Stomach smooth muscle (tissue), 2 donors: ENCODE data around the gene UST.

ENCODE experiments used
- H3K27ac ChIP-seq: one replicate; pipeline ENCODE4 v1.7.0; 2013; ENCODE audit warnings: mild to moderate bottlenecking, low read length, inconsistent platforms
- H3K27me3 ChIP-seq, 2 donors: one replicate each; pipeline ENCODE4 v1.7.0; 2013; ENCODE audit warnings: low read length in 2 of 2; ENCODE audit not compliant: insufficient read depth in 2 of 2, control insufficient read depth in 1 of 2
- H3K36me3 ChIP-seq, 2 donors: one replicate each; pipeline ENCODE4 v1.7.0; 2013; ENCODE audit warnings: low read length in 2 of 2; ENCODE audit not compliant: control insufficient read depth in 2 of 2, insufficient read depth in 2 of 2
- H3K4me1 ChIP-seq: one replicate; pipeline ENCODE4 v1.7.0; 2013; ENCODE audit warnings: low read length; ENCODE audit not compliant: control insufficient read depth, insufficient read depth
- H3K4me3 ChIP-seq, 2 donors: one replicate each; pipeline ENCODE4 v1.7.0; 2013; ENCODE audit warnings: low read length in 2 of 2
- H3K9ac ChIP-seq, 2 donors: one replicate each; pipeline ENCODE4 v1.7.0; 2013; ENCODE audit warnings: low read length in 2 of 2, mild to moderate bottlenecking in 1 of 2
- H3K9me3 ChIP-seq, 2 donors: one replicate each; pipeline ENCODE4 v1.7.0; 2013; ENCODE audit warnings: low read length in 2 of 2; ENCODE audit not compliant: control insufficient read depth in 2 of 2
- donor health status: healthy.
- donor health status: Pancreatic carcinoma.

Gene UST

GRCh38 chr6:148964467-148964866, 217.6 kb downstream of the UST start:
- H3K4me3 ChIP-seq = no peak overlapping the region
- H3K36me3 ChIP-seq = peaks cover 2 to 5% of the 10 kb centered on the region in 2 donors

GRCh38 chr6:148965287-148965686, 218.5 kb downstream of the UST start:
- Histone ChIP-seq H3K4me1 (peaks cover 12% of the 10 kb centered on the region), H3K36me3 (peaks cover 0 to 5% of the 10 kb centered on the region in 2 donors), H3K27me3 (no peaks in the 10 kb centered on the region), H3K9me3 (no peaks in the 10 kb centered on the region), H3K4me3 (no peak overlapping the region), H3K27ac (no peak overlapping the region), H3K9ac (no peak overlapping the region)

More at GRCh38 chr6:148964467-148964866, 217.6 kb downstream of the UST start:
- Histone ChIP-seq H3K27me3 (no peaks in the 10 kb centered on the region), H3K27ac (no peak overlapping the region), H3K4me1 (peaks cover 12% of the 10 kb centered on the region), H3K9me3 (no peaks in the 10 kb centered on the region), H3K9ac (no peak overlapping the region)

- no peak overlapping the region for H3K27ac ChIP-seq
These were observed 220.2 kb downstream of the UST start for GRCh38 chr6:148967011-148967520.

GRCh38 chr6:148967541-148967956, 220.7 kb downstream of the UST start:
- no peak overlapping the region for H3K9ac ChIP-seq

More at GRCh38 chr6:148967011-148967520, 220.2 kb downstream of the UST start:
- Histone ChIP-seq H3K4me3 (no peak overlapping the region), H3K9me3 (no peaks in the 10 kb centered on the region), H3K27me3 (no peaks in the 10 kb centered on the region), H3K9ac (no peak overlapping the region), H3K36me3 (peaks cover 0 to 5% of the 10 kb centered on the region in 2 donors), H3K4me1 (peaks cover 12% of the 10 kb centered on the region)

GRCh38 chr6:148968771-148969602, 222.2 kb downstream of the UST start:
- no peaks in the 10 kb centered on the region for H3K27me3 ChIP-seq
- H3K4me3 ChIP-seq = no peak overlapping the region
- no peak overlapping the region for H3K27ac ChIP-seq
- peaks cover 12% of the 10 kb centered on the region for H3K4me1 ChIP-seq
- H3K36me3 ChIP-seq = peaks cover 0 to 5% of the 10 kb centered on the region in 2 donors
- no peaks in the 10 kb centered on the region for H3K9me3 ChIP-seq
- H3K9ac ChIP-seq = no peak overlapping the region

More at GRCh38 chr6:148967541-148967956, 220.7 kb downstream of the UST start:
- no peak overlapping the region for H3K27ac ChIP-seq
- H3K27me3 ChIP-seq = no peaks in the 10 kb centered on the region
- H3K36me3 ChIP-seq = peaks cover 0 to 5% of the 10 kb centered on the region in 2 donors
- peaks cover 12% of the 10 kb centered on the region for H3K4me1 ChIP-seq
- H3K4me3 ChIP-seq = no peak overlapping the region
- no peaks in the 10 kb centered on the region for H3K9me3 ChIP-seq

- H3K9me3 ChIP-seq = no peaks in the 10 kb centered on the region
These were observed 222.8 kb downstream of the UST start for GRCh38 chr6:148969603-148970061.

GRCh38 chr6:148971031-148971927, 224.4 kb downstream of the UST start:
- H3K27ac ChIP-seq = no peak overlapping the region
- H3K36me3 ChIP-seq = no peaks in the 10 kb centered on the region
- no peak overlapping the region for H3K4me3 ChIP-seq
- H3K9me3 ChIP-seq = no peaks in the 10 kb centered on the region
- H3K27me3 ChIP-seq = no peaks in the 10 kb centered on the region
- H3K9ac ChIP-seq = no peak overlapping the region
- peaks cover 12% of the 10 kb centered on the region for H3K4me1 ChIP-seq

More at GRCh38 chr6:148969603-148970061, 222.8 kb downstream of the UST start:
- no peaks in the 10 kb centered on the region for H3K27me3 ChIP-seq
- H3K4me1 ChIP-seq = peaks cover 12% of the 10 kb centered on the region
- H3K36me3 ChIP-seq = peaks cover 0 to under 1% of the 10 kb centered on the region in 2 donors
- no peak overlapping the region for H3K9ac ChIP-seq
- no peak overlapping the region for H3K4me3 ChIP-seq
- H3K27ac ChIP-seq = peak overlapping the region; percentile 11

- H3K27me3 ChIP-seq = no peaks in the 10 kb centered on the region
- no peaks in the 10 kb centered on the region for H3K36me3 ChIP-seq
- peaks cover 9% of the 10 kb centered on the region for H3K4me1 ChIP-seq
- no peaks in the 10 kb centered on the region for H3K9me3 ChIP-seq
- no peak overlapping the region for H3K9ac ChIP-seq
- no peak overlapping the region for H3K27ac ChIP-seq
- H3K4me3 ChIP-seq = no peak overlapping the region
These were observed 225.7 kb downstream of the UST start for GRCh38 chr6:148972481-148972880.

- H3K27me3 ChIP-seq = no peaks in the 10 kb centered on the region
- H3K9ac ChIP-seq = no peak overlapping the region
- H3K4me3 ChIP-seq = no peak overlapping the region
- H3K9me3 ChIP-seq = no peaks in the 10 kb centered on the region
- H3K27ac ChIP-seq = no peak overlapping the region
- H3K36me3 ChIP-seq = no peaks in the 10 kb centered on the region
- H3K4me1 ChIP-seq = no peaks in the 10 kb centered on the region
These were observed 226.8 kb downstream of the UST start for GRCh38 chr6:148973538-148974208.

GRCh38 chr6:148974351-148974750, 227.5 kb downstream of the UST start:
- Histone ChIP-seq H3K27ac (no peak overlapping the region), H3K4me1 (no peaks in the 10 kb centered on the region), H3K4me3 (no peak overlapping the region), H3K9me3 (no peaks in the 10 kb centered on the region), H3K27me3 (no peaks in the 10 kb centered on the region), H3K9ac (no peak overlapping the region), H3K36me3 (no peaks in the 10 kb centered on the region)
